CMK (cell line): ENCODE measurements around the gene ZNF792.
"Not testable (repeated sequence)": the region's sequence is repeated elsewhere in the genome, so short reads cannot be mapped to it uniquely, and the experiment has no call there.

Source experiments
- DNase-seq: peaks from one replicate; pipeline ENCODE4 v3.0.0-alpha.2; 2010; ENCODE audit warnings: low read depth

Gene ZNF792

GRCh38 chr19:34998777-34999497 is 34.9 kb upstream of the ZNF792 start:
- DNase-seq = no peak

DNA sequence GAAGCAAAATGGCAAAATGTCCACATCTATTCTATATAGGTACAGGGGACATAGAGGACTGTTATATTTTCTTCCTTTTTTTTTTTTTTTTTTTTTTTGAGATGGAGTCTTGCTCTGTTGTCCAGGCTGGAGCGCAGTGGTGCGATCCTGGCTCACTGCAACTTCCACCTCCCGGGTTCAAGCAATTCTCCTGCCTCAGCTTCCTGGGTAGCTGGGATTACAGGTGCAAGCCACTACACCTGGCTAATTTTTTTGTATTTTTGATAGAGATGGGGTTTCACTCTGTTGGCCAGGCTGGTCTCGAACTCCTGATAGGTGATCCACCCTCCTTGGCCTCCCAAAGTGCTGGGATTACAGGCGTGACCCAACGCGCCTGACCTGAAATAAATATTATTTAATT is 34.2 kb upstream of the ZNF792 start:
- not testable (repeated sequence) for DNase-seq

- DNase-seq = no peak
Observed at GRCh38 chr19:34997071-34997617, 33.1 kb upstream of the ZNF792 start.

GRCh38 chr19:34995551-34995950 is 31.5 kb upstream of the ZNF792 start:
- no peak for DNase-seq

GRCh38 chr19:34994643-34995541 is 30.9 kb upstream of the ZNF792 start:
- no peak for DNase-seq

DNA sequence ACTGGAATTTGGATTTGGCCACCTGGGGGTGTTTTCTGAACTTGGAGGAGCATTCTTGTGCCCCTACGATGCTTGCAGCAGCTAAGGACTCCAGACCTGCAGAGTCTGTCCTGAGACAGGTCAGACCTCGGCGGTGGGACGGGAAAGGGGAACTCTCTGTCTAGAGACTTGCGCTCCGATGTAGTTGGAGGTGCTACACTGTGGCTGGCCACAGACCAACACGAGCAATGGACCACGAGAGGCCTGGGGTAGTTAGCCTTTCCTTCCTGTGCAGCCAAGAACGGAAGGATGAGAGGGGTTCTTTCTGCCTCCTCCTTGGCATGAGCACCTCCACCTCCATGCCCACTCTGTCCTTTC is 30.2 kb upstream of the ZNF792 start:
- no peak for DNase-seq

DNA sequence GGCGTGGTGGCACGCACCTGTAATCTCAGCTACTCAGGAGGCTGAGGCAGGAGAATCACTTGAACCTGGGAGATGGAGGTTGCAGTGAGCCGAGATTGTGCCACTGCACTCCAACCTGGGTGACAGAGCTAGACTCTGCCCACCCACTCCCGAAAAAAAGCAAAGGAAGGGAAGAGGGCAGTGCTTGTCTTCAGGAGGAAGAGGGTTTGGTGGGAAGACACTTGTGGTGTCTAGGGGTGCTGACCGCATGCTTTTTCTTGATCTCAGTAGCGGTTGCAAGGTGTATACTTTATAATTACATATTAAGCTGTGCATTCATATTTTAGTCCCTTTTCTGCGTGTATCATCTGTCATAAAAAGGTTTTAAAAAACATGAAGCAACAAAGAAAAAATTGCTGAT is 28.6 kb upstream of the ZNF792 start:
- not testable (repeated sequence) for DNase-seq

DNA sequence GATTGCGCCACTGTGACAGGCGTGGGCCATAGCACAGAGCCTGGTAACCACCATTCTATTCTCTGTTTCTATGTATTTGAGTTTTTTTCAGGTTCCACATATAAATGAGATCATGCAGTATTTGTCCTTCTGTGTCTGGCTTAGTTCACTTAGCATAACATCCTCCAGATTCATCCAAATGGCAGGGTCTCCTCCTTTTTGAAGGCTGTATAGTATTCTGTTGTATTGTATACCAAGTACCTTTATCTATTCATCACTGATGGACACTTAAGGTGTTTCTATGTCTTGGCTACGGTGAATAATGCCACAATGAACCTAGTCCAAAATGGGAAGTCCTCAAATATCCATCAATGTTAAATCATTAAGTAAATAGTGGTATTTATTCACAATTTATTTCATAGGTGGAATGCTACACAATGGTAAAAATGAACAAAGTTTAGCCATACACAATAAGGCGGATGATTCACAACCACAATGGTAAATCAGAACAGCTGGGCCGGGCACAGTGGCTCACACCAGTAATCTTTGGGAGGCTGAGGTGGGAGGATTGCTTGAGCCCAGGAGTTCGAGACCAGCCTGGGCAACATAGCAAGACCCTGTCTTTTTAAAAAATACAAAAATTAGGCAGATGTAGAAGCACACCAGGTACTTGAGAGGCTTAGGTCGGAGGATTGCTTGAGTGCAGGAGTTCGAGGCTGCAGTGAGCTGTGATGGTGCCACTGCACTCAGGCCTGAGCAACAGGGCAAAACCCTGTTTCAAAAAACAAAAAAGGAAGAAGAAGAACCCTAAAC is 27.7 kb upstream of the ZNF792 start:
- DNase-seq = no peak

DNA sequence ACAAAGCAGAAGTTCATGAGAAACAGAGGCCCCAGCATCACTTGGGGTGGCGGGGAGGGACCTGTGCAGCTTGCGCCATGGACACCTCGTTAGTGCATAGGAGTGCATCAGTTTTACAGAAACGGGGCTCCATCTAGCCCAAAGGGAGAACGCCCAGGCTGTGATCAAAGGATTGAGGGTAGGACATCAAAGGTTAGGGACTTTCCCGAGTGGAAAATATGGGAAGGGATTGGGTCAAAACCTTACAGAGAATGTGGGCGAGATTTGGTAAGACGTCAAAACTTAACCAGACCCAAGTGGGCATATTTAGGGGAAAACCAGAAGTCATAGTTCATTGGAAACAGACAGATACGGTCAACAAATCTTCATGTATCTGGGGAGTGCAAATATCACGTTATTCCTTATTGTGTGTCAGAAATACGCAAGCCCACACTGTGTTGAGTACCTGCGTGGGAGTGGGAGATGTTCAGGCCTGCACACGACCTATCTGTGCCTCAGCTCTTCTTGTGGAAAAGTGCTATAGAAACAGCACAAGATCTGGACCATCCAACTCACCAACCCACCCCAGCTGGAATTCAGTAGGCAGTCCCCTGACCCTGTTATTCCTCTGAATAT is 26.7 kb upstream of the ZNF792 start:
- no peak for DNase-seq

DNA sequence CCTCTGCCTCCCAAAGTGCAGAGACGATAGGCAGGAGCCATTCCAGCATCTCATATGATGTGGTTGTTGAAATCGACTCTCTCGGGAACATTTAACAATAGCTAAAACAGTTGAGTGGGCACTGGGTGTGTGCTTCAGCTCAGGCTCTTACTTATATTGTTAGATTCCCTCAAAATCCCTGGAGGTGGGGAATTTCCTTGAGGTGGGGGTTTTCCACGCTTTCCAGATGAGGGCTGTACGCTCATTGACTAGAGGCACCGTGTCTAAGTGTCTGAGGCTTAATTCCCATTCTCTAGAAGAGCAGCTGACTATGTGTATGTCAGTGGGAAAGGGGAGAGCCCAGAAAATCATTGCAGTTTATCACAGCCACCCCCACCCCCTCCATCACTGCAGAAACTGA is 25.3 kb upstream of the ZNF792 start:
- no peak for DNase-seq

DNA sequence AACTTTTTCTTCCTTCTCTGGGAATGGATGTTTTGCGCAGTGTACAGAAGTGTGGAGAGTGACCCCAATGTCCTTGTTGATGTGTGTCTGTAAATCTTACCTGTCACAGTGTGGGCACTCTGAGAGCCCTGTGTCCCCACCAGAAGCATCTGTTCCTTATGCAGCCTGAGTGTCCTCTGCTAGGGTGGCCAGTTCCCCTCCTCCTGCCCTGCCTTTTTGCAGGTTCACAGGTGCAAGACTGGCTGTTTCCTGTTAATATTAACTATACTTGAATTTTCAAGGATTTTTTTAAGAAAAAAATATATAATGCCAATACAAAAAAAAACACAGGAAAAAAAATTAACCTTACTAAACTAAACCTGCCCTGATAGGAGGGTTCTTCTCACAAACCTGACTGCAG is 24.1 kb upstream of the ZNF792 start:
- no peak for DNase-seq

GRCh38 chr19:34985249-34986022 is 21.4 kb upstream of the ZNF792 start:
- no peak for DNase-seq

- no peak for DNase-seq
Observed at GRCh38 chr19:34984287-34984686, 20.3 kb upstream of the ZNF792 start.

GRCh38 chr19:34983786-34984185 is 19.8 kb upstream of the ZNF792 start:
- DNase-seq = no peak

DNA sequence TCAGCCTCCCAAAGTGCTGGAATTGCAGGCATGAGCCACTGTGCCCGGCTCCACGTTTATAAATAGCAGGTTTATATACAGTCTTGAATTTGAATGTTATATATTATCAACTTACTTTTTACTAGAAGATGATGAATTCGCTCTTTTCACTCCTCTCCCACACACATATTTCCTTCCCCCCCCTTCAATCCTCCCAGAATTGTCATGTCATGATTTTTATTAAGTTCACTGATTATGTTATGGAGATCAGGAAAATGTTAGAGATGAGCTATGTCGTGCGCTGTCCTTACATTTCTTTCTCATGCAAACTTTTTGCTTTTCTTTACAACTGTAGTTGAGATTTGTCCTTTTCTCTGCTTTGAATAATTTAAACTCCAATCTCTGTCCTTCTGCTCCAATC is 18.2 kb upstream of the ZNF792 start:
- DNase-seq = no peak

- no peak for DNase-seq
Observed at GRCh38 chr19:34979819-34980640, 16.0 kb upstream of the ZNF792 start.

GRCh38 chr19:34976611-34977010 is 12.6 kb upstream of the ZNF792 start:
- DNase-seq = no peak

DNA sequence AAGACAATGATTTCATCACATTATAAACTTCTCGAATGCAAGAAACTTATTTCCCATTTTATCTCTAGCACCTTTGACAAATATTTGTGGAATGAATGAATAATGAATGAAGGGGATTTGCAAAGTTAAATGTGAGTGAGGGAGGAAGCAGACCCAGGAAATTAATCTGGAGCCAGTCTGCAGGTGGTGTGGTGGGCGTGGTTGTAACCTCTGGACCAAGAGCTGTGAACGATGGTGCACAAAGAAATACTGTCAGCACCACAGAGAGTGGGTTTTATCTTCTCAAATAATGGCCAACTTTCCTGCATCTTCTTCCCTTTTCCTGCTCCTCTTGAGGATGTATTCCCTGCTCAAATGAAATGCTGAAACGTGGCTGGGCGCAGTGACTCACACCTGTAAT is 11.0 kb upstream of the ZNF792 start:
- DNase-seq = no peak

- no peak for DNase-seq
Observed at GRCh38 chr19:34974646-34975045, 10.6 kb upstream of the ZNF792 start.

DNA sequence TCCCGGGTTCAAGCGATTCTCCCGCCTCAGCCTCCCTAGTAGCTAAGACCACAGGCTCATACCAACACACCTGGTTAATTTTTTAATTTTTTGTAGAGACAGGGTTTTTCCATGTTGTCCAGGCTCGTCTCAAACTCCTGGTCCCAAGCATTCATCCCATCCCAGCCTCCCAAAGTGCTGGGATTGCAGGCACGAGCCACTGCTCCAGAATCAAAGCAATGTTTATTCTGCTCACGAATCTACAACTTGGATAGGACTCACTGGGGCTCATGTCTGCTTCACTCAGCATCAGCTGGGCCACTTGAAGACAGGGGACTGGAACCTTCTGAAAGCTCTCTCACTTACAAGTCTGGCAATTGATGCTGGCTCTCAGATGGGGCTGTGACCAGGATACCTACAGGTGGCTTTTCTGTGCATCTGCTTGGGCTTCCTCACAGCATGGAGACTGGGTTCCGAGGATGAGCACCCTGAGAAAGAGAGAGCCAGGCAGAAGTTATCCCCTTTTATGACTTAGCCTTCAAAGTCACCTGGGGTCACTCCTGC is 8.2 kb upstream of the ZNF792 start:
- DNase-seq = no peak
